HEK293T (cell line): ENCODE data around the gene KCNG1.
"Not testable (repeated sequence)": the region's sequence is repeated elsewhere in the genome, so short reads cannot be mapped to it uniquely, and the experiment has no call there.

Experiments
- CTCF ChIA-PET: fragments of 350-600 bp; formaldehyde crosslinking; extraction: SDS; loops from one replicate; lab custom pipeline; 2021; ENCODE audit warnings: antibody characterized with exemption, inconsistent platforms; lab: Yijun Ruan, JAX
- POLR2A ChIA-PET: fragments of 350-600 bp; formaldehyde crosslinking; extraction: SDS; loops from one replicate; lab custom pipeline; 2020; ENCODE audit warnings: antibody characterized with exemption, inconsistent platforms; lab: Yijun Ruan, JAX
- DNase-seq: peaks from one replicate; pipeline ENCODE4 v3.0.0; 2012; ENCODE audit warnings: mixed read lengths; ENCODE audit errors: extremely low spot score
- ARNT ChIP-seq: fragments of 450-650 bp; IDR thresholded peaks from 2 replicates; pipeline ENCODE4 v1.6.1; 2017; ENCODE audit warnings: mild to moderate bottlenecking
- BHLHE40 ChIP-seq: fragments of 450-650 bp; IDR thresholded peaks from 2 replicates; pipeline ENCODE4 v1.6.1; 2016; ENCODE audit warnings: mild to moderate bottlenecking, moderate library complexity, borderline replicate concordance
- CTBP1 ChIP-seq: fragments of 450-650 bp; IDR thresholded peaks from 2 replicates; pipeline ENCODE4 v1.6.1; 2016; ENCODE audit warnings: borderline replicate concordance
- ELF4 ChIP-seq: fragments of 450-650 bp; IDR thresholded peaks from 2 replicates; pipeline ENCODE4 v1.6.1; 2017; ENCODE audit warnings: antibody characterized with exemption
- FOXA1 ChIP-seq: fragments of 450-650 bp; IDR thresholded peaks from 2 replicates; pipeline ENCODE4 v1.6.1; 2016; ENCODE audit warnings: mild to moderate bottlenecking
- FOXK2 ChIP-seq: fragments of 450-650 bp; IDR thresholded peaks from 2 replicates; pipeline ENCODE4 v1.6.1; 2016; ENCODE audit warnings: mild to moderate bottlenecking
- FOXM1 ChIP-seq: fragments of 450-650 bp; IDR thresholded peaks from 2 replicates; pipeline ENCODE4 v1.6.1; 2017; ENCODE audit warnings: mild to moderate bottlenecking, borderline replicate concordance
- HDGF ChIP-seq: fragments of 450-650 bp; IDR thresholded peaks from 2 replicates; pipeline ENCODE4 v1.6.1; 2017; ENCODE audit warnings: antibody characterized with exemption, borderline replicate concordance
- L3MBTL2 ChIP-seq: fragments of 450-650 bp; conservative IDR thresholded peaks from 2 replicates; pipeline ENCODE4 v1.6.1; 2016; ENCODE audit warnings: mild to moderate bottlenecking
- LEF1 ChIP-seq: fragments of 450-650 bp; IDR thresholded peaks from 2 replicates; pipeline ENCODE4 v1.6.1; 2017; ENCODE audit warnings: mild to moderate bottlenecking, borderline replicate concordance
- NFRKB ChIP-seq: fragments of 450-650 bp; IDR thresholded peaks from 2 replicates; pipeline ENCODE4 v1.6.1; 2016; ENCODE audit warnings: mild to moderate bottlenecking, moderate library complexity
- PKNOX1 ChIP-seq: fragments of 450-650 bp; IDR thresholded peaks from 2 replicates; pipeline ENCODE4 v1.6.1; 2016
- SP1 ChIP-seq: fragments of 450-650 bp; IDR thresholded peaks from 2 replicates; pipeline ENCODE4 v1.6.1; 2017
- SUZ12 ChIP-seq: fragments of 450-650 bp; IDR thresholded peaks from 2 replicates; pipeline ENCODE4 v1.6.1; 2016; ENCODE audit warnings: mild to moderate bottlenecking
- TARDBP ChIP-seq: fragments of 450-650 bp; IDR thresholded peaks from 2 replicates; pipeline ENCODE4 v1.6.1; 2016
- ZNF384 ChIP-seq: fragments of 450-650 bp; IDR thresholded peaks from 2 replicates; pipeline ENCODE4 v1.6.1; 2016

Gene KCNG1

GRCh38 chr20:51050531-51051075 is 27.7 kb upstream of the KCNG1 start:
- POLR2A ChIA-PET = no interaction called here
- TF ChIP-seq BHLHE40 = no peak
- TF ChIP-seq TARDBP = no peak
- TF ChIP-seq HDGF = no peak
- no peak for TF ChIP-seq SUZ12
- TF ChIP-seq ZNF384 = no peak
- TF ChIP-seq NFRKB = no peak
- TF ChIP-seq CTBP1 = no peak
- TF ChIP-seq L3MBTL2 = no peak
- TF ChIP-seq SP1 = no peak
- no peak for TF ChIP-seq PKNOX1
- TF ChIP-seq FOXA1 = no peak
- no peak for TF ChIP-seq ARNT
- TF ChIP-seq ELF4 = no peak
- no peak for TF ChIP-seq LEF1
- TF ChIP-seq FOXK2 = no peak
- CTCF ChIA-PET = interaction anchor here (1.3 kb wide), 1 partner anchor 10 kb away, joined by 6 read pairs; no protein-coding TSS in a partner anchor
- DNase-seq = no peak

GRCh38 chr20:51046021-51046985 is 23.4 kb upstream of the KCNG1 start:
- TF ChIP-seq FOXA1 (no peak), TARDBP (no peak)
- ChIA-PET CTCF (no interaction called here), POLR2A (no interaction called here)
- DNase-seq = no peak

- CTCF ChIA-PET = interaction anchor here (0.6 kb wide), 1 partner anchor 175 kb away, joined by 3 read pairs; no protein-coding TSS in a partner anchor
- POLR2A ChIA-PET, DNase-seq: not testable (repeated sequence)
These were observed 22.6 kb upstream of the KCNG1 start for GRCh38 chr20:51045492-51045891.

GRCh38 chr20:51044796-51045195 is 21.9 kb upstream of the KCNG1 start:
- DNase-seq = no peak
- ChIA-PET CTCF (interaction anchor here (0.6 kb wide), 1 partner anchor 175 kb away, joined by 3 read pairs; no protein-coding TSS in a partner anchor), POLR2A (no interaction called here)
- TF ChIP-seq ZNF384 = no peak
- no peak for TF ChIP-seq LEF1
- no peak for TF ChIP-seq ELF4
- no peak for TF ChIP-seq SP1
- no peak for TF ChIP-seq SUZ12
- TF ChIP-seq ARNT = no peak
- TF ChIP-seq FOXM1 = no peak

- CTCF ChIA-PET = no interaction called here
- POLR2A ChIA-PET = no interaction called here
- TF ChIP-seq SP1 (no peak), LEF1 (no peak), HDGF (no peak), CTBP1 (no peak), TARDBP (no peak), SUZ12 (no peak), ARNT (no peak), PKNOX1 (no peak)
- no peak for DNase-seq
These were observed 20.9 kb upstream of the KCNG1 start for GRCh38 chr20:51043811-51044210.

GRCh38 chr20:51042657-51043247 is 19.8 kb upstream of the KCNG1 start:
- TF ChIP-seq FOXM1 (no peak), LEF1 (no peak), SUZ12 (no peak), L3MBTL2 (no peak)
- CTCF ChIA-PET = interaction anchor here (0.6 to 1.3 kb wide), 3 partner anchors 13 to 989 kb away, joined by 4 to 8 read pairs (median 4); no protein-coding TSS in a partner anchor
- peak; percentile 34 for DNase-seq
- POLR2A ChIA-PET = no interaction called here

GRCh38 chr20:51042064-51042463 is 19.2 kb upstream of the KCNG1 start:
- ChIA-PET POLR2A (no interaction called here), CTCF (interaction anchor here (0.6 to 1.3 kb wide), 3 partner anchors 12 to 990 kb away, joined by 4 to 8 read pairs (median 4); no protein-coding TSS in a partner anchor)
- TF ChIP-seq SP1 (no peak), BHLHE40 (no peak), FOXA1 (no peak), ARNT (no peak), PKNOX1 (no peak), FOXM1 (no peak), HDGF (no peak), FOXK2 (no peak), NFRKB (no peak), ELF4 (no peak), LEF1 (no peak), SUZ12 (no peak), L3MBTL2 (no peak), TARDBP (no peak), ZNF384 (no peak), CTBP1 (no peak)
- DNase-seq = no peak
